ENCODE data around the gene DNAJB2. TPM values are rescaled to one million over a fixed set of nuclear protein-coding genes. Genes with fewer than 3 reads are reported as not detected.

The DNAJB2 gene
- total RNA-seq, 1 donor from 2014 or later = 59.2 TPM

- no peaks in the 10 kb centered on the region for H3K36me3 Mint-ChIP-seq (ENCODE audit: low read depth)
- DNase-seq (ENCODE audit: low read depth, low spot score) = no peak
- peaks cover 3% of the 10 kb centered on the region for H3K27me3 Mint-ChIP-seq (ENCODE audit: low read depth)
- H3K4me3 Mint-ChIP-seq = no peak overlapping the region
- H3K9me3 Mint-ChIP-seq = no peaks in the 10 kb centered on the region
- peaks cover 31% of the 10 kb centered on the region for H3K4me1 Mint-ChIP-seq
- TF ChIP-seq CTCF (conservative IDR thresholded peaks at IDR 0.05) = no peak
- no peak overlapping the region for H3K27ac Mint-ChIP-seq (ENCODE audit: unreplicated experiment)
These were observed 3.2 kb downstream of the DNAJB2 start for GRCh38 chr2:219282375-219282774.

- H3K27me3 Mint-ChIP-seq (ENCODE audit: low read depth) = no peaks in the 10 kb centered on the region
- H3K9me3 Mint-ChIP-seq = no peaks in the 10 kb centered on the region
- DNase-seq (ENCODE audit: low read depth, low spot score) = no peak
- no peaks in the 10 kb centered on the region for H3K36me3 Mint-ChIP-seq (ENCODE audit: low read depth)
- no peak overlapping the region for H3K4me3 Mint-ChIP-seq
- H3K4me1 Mint-ChIP-seq = peaks cover 24% of the 10 kb centered on the region
- H3K27ac Mint-ChIP-seq (ENCODE audit: unreplicated experiment) = no peak overlapping the region
- no peak for TF ChIP-seq CTCF (conservative IDR thresholded peaks at IDR 0.05)
These were observed 3.9 kb downstream of the DNAJB2 start for GRCh38 chr2:219282943-219283581.

- TF ChIP-seq CTCF (conservative IDR thresholded peaks at IDR 0.05) = no peak
- no peak for DNase-seq (ENCODE audit: low read depth, low spot score)
- Mint-ChIP-seq H3K9me3 (no peaks in the 10 kb centered on the region), H3K36me3 (ENCODE audit: low read depth) (no peaks in the 10 kb centered on the region), H3K4me1 (peaks cover 13% of the 10 kb centered on the region), H3K27me3 (ENCODE audit: low read depth) (no peaks in the 10 kb centered on the region), H3K4me3 (no peak overlapping the region), H3K27ac (ENCODE audit: unreplicated experiment) (no peak overlapping the region)
These were observed 5.6 kb downstream of the DNAJB2 start for GRCh38 chr2:219284501-219285372.

GRCh38 chr2:219285373-219285735, 6.2 kb downstream of the DNAJB2 start:
- peaks cover 2% of the 10 kb centered on the region for H3K27me3 Mint-ChIP-seq (ENCODE audit: low read depth)
- H3K4me3 Mint-ChIP-seq = no peak overlapping the region
- no peaks in the 10 kb centered on the region for H3K36me3 Mint-ChIP-seq (ENCODE audit: low read depth)
- peaks cover 6% of the 10 kb centered on the region for H3K4me1 Mint-ChIP-seq
- H3K9me3 Mint-ChIP-seq = no peaks in the 10 kb centered on the region
- no peak overlapping the region for H3K27ac Mint-ChIP-seq (ENCODE audit: unreplicated experiment)
- no peak for TF ChIP-seq CTCF (conservative IDR thresholded peaks at IDR 0.05)
- DNase-seq (ENCODE audit: low read depth, low spot score) = no peak

GRCh38 chr2:219285894-219286425, 6.8 kb downstream of the DNAJB2 start:
- no peak for TF ChIP-seq CTCF (conservative IDR thresholded peaks at IDR 0.05)
- H3K27ac Mint-ChIP-seq (ENCODE audit: unreplicated experiment) = no peak overlapping the region
- no peaks in the 10 kb centered on the region for H3K36me3 Mint-ChIP-seq (ENCODE audit: low read depth)
- peak overlapping the region; percentile 18 for H3K4me3 Mint-ChIP-seq
- no peaks in the 10 kb centered on the region for H3K9me3 Mint-ChIP-seq
- no peak for DNase-seq (ENCODE audit: low read depth, low spot score)
- H3K4me1 Mint-ChIP-seq = peaks cover 5% of the 10 kb centered on the region
- H3K27me3 Mint-ChIP-seq (ENCODE audit: low read depth) = peaks cover 2% of the 10 kb centered on the region
